ENCODE results near the gene GPR62. TPM values are rescaled to one million over a fixed set of nuclear protein-coding genes. Genes with fewer than 3 reads are reported as not detected.

GPR62 gene
- total RNA-seq, 2 donors from 2014 or later = not detected

- Histone ChIP-seq H3K27me3 (no peaks in the 10 kb centered on the region), H3K9ac (ENCODE audit: low read depth in 2 of 2, low read length in 2 of 2) (peak overlapping the region in 1 of 2 donors; percentile 3), H3K9me3 (no peaks in the 10 kb centered on the region), H3K4me1 (no peaks in the 10 kb centered on the region), H3K27ac (no peak overlapping the region), H3K36me3 (no peaks in the 10 kb centered on the region), H3K4me3 (no peak overlapping the region)
- DNase-seq = no peak
- TF ChIP-seq, protein P1, sequence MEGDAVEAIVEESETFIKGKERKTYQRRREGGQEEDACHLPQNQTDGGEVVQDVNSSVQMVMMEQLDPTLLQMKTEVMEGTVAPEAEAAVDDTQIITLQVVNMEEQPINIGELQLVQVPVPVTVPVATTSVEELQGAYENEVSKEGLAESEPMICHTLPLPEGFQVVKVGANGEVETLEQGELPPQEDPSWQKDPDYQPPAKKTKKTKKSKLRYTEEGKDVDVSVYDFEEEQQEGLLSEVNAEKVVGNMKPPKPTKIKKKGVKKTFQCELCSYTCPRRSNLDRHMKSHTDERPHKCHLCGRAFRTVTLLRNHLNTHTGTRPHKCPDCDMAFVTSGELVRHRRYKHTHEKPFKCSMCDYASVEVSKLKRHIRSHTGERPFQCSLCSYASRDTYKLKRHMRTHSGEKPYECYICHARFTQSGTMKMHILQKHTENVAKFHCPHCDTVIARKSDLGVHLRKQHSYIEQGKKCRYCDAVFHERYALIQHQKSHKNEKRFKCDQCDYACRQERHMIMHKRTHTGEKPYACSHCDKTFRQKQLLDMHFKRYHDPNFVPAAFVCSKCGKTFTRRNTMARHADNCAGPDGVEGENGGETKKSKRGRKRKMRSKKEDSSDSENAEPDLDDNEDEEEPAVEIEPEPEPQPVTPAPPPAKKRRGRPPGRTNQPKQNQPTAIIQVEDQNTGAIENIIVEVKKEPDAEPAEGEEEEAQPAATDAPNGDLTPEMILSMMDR (IDR thresholded peaks at IDR 0.05) = no peak
- intact Hi-C loops (cut with DNase I) = no loop called here
These were observed 13.9 kb downstream of the GPR62 start for GRCh38 chr3:51968883-51969678.

DNA sequence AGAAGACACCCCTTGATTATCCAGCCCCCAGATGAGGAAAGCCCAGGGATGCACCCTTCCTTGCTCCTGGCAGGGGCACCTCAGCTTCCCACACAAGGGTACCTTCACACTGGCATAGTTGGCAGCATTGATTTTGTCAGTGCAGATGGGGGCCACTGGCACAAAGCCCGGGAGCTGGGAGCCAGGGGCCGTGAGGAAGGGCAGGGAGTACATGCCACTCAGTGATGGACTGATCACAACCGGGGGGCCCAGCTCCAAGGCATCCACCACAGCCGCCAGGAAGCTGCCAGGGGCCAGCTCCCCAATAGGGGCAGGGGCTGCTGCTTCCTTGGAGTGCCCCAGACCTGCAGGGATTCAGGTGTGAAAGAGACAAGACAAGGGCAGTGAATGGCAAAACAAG is 14.7 kb downstream of the GPR62 start:
- DNase-seq = no peak
- TF ChIP-seq, protein P1 (IDR thresholded peaks at IDR 0.05) = no peak
- Histone ChIP-seq H3K9ac (ENCODE audit: low read depth in 2 of 2, low read length in 2 of 2) (no peak overlapping the region), H3K36me3 (no peaks in the 10 kb centered on the region), H3K27me3 (no peaks in the 10 kb centered on the region), H3K27ac (no peak overlapping the region), H3K9me3 (no peaks in the 10 kb centered on the region), H3K4me3 (no peak overlapping the region), H3K4me1 (no peaks in the 10 kb centered on the region)
- intact Hi-C loops (cut with DNase I) = no loop called here

DNA sequence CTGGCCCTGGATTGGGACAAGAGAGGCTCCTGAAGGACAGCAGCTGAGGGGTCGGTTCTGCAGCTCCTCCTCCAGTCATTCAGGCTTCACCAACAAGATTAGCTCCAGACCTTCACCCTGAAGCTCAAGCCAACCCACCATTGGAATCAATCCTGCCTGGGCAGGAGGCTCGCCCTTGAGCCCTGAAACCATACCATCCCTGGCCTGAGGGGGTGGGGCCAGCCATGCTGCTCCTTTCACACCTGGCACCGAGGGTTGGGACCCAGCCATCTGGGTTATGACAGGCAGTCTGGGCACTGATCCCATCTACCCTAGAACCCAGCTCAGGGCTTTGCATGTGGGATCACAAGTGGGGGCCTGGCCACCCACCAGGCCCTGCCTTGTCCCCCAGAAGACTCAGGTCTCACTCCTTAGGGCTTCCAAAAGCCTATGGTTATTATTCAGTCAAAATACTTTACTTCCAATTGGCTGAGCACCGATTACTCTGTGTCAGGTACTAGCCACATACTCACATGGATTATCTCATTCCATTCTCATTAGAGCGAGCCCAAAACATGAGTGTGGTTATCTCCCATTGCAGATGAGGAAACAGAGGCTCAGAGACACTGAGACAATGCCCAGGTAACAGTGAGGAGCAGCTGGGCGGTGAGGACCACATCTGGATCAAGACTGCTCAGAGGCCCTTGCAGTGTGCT is 15.6 kb downstream of the GPR62 start:
- DNase-seq = no peak
- no peak overlapping the region for H3K4me3 ChIP-seq
- H3K4me1 ChIP-seq = no peaks in the 10 kb centered on the region
- H3K27ac ChIP-seq = no peak overlapping the region
- H3K27me3 ChIP-seq = no peaks in the 10 kb centered on the region
- intact Hi-C loops (cut with DNase I) = no loop called here
- H3K9me3 ChIP-seq = no peaks in the 10 kb centered on the region
- TF ChIP-seq, protein P1 (IDR thresholded peaks at IDR 0.05) = no peak
- H3K36me3 ChIP-seq = no peaks in the 10 kb centered on the region
- no peak overlapping the region for H3K9ac ChIP-seq (ENCODE audit: low read depth in 2 of 2, low read length in 2 of 2)

GRCh38 chr3:51971350-51971749 is 16.2 kb downstream of the GPR62 start:
- H3K9ac ChIP-seq (ENCODE audit: low read depth in 2 of 2, low read length in 2 of 2) = no peak overlapping the region
- H3K27ac ChIP-seq = no peak overlapping the region
- H3K4me1 ChIP-seq = no peaks in the 10 kb centered on the region
- H3K27me3 ChIP-seq = no peaks in the 10 kb centered on the region
- H3K36me3 ChIP-seq = no peaks in the 10 kb centered on the region
- no peak overlapping the region for H3K4me3 ChIP-seq
- TF ChIP-seq, protein P1 (IDR thresholded peaks at IDR 0.05) = no peak
- no peak for DNase-seq
- intact Hi-C loops (cut with DNase I) = no loop called here
- no peaks in the 10 kb centered on the region for H3K9me3 ChIP-seq

DNA sequence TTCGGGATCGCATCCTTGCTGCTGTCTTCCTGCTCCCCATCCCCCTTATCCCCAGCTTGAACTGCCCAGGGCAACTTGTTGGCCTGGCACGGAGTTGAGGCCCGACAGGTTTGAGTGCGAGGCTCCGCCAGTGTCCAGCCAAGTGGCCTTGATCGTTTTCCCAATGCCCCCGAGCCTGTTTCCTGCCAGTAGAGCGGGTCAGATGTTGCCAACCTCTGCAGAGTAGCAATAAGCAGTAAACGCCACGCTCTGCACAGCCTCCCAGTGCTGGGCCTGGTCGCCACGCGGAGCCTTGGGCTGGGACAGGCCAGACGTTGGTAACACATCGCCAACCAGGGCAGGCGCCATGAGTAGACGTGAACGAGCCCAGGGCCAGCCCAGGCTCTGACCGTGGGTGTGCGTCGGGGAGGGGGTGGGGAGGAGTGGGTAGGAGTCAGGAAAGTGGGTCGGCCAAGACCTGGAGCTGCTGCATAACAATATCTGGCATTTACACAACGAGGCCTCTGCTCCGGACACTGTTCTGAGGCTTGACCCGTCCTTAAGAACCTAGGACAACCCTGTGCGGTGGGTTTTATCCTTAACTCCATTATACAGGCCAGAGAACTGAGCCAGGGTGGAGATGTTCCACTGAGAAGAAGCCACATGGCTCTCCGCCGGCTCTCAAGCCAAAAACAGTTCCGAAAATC is 19.2 kb downstream of the GPR62 start:
- H3K4me3 ChIP-seq = peak overlapping the region; percentile 81
- no peaks in the 10 kb centered on the region for H3K27me3 ChIP-seq
- TF ChIP-seq, protein P1 (IDR thresholded peaks at IDR 0.05) = peak; percentile 40
- intact Hi-C loops (cut with DNase I) = no loop called here
- peak overlapping the region; percentile 95 for H3K27ac ChIP-seq
- peak overlapping the region; percentile 75 to 94 for H3K9ac ChIP-seq (ENCODE audit: low read depth in 2 of 2, low read length in 2 of 2)
- no peaks in the 10 kb centered on the region for H3K4me1 ChIP-seq
- DNase-seq = peak; percentile 62
- H3K9me3 ChIP-seq = no peaks in the 10 kb centered on the region
- no peaks in the 10 kb centered on the region for H3K36me3 ChIP-seq

Data from colonic mucosa (tissue), 4 donors.